ENCODE data around the gene RNH1.

Gene RNH1

DNA sequence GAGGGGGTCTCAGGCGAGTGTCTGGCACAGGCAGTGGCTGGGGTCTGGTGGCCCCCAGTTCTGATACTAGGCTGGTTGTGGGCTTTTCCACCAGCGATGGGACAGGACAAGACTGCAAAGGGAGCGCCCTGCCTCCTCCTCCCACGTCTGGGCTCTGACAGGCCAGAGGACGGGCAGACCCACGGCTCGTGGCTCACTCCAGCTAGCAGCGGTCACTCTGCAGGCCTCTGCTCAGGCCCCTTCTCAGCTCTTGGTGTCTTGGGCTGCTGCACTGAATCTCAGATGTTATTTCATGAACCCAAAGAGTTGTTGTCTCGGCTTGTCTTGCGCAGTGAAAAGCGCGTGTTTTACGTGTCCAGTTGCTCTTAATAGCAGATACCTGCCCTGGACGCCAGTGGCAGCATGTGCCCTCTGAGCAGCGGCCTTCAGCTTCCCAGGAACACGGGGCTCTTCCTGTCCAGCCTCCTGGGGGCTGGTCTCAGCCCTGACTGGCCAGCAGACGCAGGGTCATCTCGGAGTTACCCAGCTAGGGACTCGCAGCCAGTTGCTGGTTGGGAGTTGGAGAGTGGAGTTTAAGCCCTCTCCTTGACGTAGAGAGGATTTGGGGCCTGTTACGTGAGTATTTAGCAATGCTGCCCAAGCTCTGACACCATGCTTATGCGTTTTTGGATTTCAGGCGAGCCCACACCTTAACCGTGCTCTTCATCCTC is 47.4 kb downstream of the RNH1 start:
- H3K4me3 ChIP-seq (ENCODE audit: low read depth, low read length): no peak overlapping the region
- in situ Hi-C loops (cut with HindIII; ENCODE audit: low sequenced_read_pairs): no loop called here
- TF ChIP-seq, protein P1, sequence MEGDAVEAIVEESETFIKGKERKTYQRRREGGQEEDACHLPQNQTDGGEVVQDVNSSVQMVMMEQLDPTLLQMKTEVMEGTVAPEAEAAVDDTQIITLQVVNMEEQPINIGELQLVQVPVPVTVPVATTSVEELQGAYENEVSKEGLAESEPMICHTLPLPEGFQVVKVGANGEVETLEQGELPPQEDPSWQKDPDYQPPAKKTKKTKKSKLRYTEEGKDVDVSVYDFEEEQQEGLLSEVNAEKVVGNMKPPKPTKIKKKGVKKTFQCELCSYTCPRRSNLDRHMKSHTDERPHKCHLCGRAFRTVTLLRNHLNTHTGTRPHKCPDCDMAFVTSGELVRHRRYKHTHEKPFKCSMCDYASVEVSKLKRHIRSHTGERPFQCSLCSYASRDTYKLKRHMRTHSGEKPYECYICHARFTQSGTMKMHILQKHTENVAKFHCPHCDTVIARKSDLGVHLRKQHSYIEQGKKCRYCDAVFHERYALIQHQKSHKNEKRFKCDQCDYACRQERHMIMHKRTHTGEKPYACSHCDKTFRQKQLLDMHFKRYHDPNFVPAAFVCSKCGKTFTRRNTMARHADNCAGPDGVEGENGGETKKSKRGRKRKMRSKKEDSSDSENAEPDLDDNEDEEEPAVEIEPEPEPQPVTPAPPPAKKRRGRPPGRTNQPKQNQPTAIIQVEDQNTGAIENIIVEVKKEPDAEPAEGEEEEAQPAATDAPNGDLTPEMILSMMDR (IDR thresholded peaks at IDR 0.05; ENCODE audit: low read depth, low read length, missing control alignments): no peak
- no peak for DNase-seq (ENCODE audit: low read depth)

GRCh38 chr11:457111-457760 is 49.8 kb downstream of the RNH1 start:
- DNase-seq (ENCODE audit: low read depth): no peak
- in situ Hi-C loops (cut with HindIII; ENCODE audit: low sequenced_read_pairs): no loop called here
- TF ChIP-seq, protein P1 (IDR thresholded peaks at IDR 0.05; ENCODE audit: low read depth, low read length, missing control alignments): no peak
- H3K4me3 ChIP-seq (ENCODE audit: low read depth, low read length): no peak overlapping the region

DNA sequence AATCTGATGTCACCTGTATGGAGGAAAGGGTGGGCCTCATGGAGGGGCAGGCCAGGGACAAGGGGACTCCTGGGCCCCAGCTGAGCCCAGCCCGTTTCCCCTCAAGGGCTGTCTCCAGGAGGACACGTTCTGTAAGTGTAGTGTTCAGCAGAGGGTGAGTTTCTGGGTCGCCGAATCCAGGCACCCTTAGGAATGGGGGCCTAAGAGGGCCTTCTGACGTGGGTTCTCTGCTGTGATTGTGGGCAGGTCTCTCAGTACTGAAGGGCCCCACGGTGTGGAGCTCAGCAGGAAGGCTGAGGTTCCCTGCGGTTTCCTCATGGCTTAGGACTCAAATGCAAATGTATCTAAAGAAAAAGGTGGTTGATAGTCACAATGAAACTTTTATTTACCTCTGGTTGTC is 50.5 kb downstream of the RNH1 start:
- TF ChIP-seq, protein P1 (IDR thresholded peaks at IDR 0.05; ENCODE audit: low read depth, low read length, missing control alignments): no peak
- no peak overlapping the region for H3K4me3 ChIP-seq (ENCODE audit: low read depth, low read length)
- DNase-seq (ENCODE audit: low read depth): no peak
- in situ Hi-C loops (cut with HindIII; ENCODE audit: low sequenced_read_pairs): no loop called here

GRCh38 chr11:455566-456147 is 51.4 kb downstream of the RNH1 start:
- in situ Hi-C loops (cut with HindIII; ENCODE audit: low sequenced_read_pairs): no loop called here
- DNase-seq (ENCODE audit: low read depth): no peak
- no peak overlapping the region for H3K4me3 ChIP-seq (ENCODE audit: low read depth, low read length)
- TF ChIP-seq, protein P1 (IDR thresholded peaks at IDR 0.05; ENCODE audit: low read depth, low read length, missing control alignments): no peak

DNA sequence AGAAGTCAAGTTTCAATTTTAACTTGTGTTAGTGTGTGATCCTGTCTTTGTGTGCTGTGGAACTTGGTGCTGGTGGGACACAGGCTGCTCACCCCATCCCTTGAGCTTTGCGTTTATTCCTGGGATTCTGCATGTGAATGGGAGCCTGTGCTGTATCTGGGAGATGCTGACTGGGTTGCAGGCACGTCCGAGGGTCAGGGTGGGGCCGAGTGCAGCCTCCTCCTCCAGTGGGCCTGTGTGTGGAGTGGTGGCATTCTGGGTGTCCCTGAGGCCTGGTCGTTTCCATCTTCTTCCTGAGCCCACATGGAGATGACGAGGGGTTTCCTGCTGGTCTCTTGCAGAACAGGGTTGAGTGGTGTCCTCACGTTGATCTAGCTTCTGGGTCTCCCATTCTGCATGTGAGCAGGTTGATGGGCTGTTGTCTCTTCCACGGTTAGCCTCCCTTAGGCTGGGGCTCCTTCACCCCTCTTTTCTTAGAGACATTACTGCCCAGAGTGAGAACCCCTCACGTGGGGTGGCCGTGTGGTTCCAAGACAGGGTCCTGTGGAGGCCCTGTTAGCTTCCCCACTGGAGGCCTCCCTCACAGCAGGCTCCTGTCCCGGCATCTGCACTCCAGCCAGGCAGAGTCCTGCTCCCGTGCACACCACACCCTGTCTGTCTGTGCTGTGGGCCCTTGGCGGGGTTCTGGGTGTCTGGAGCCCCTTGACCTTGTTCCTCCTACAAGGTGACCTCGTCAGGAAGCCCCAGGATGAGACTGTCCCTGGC is 52.1 kb downstream of the RNH1 start:
- in situ Hi-C loops (cut with HindIII; ENCODE audit: low sequenced_read_pairs): loop anchor here (5.0 kb wide), 1 partner anchor 203 kb away; no protein-coding TSS in a partner anchor
- H3K4me3 ChIP-seq (ENCODE audit: low read depth, low read length): no peak overlapping the region
- TF ChIP-seq, protein P1 (IDR thresholded peaks at IDR 0.05; ENCODE audit: low read depth, low read length, missing control alignments): no peak
- no peak for DNase-seq (ENCODE audit: low read depth)

DNA sequence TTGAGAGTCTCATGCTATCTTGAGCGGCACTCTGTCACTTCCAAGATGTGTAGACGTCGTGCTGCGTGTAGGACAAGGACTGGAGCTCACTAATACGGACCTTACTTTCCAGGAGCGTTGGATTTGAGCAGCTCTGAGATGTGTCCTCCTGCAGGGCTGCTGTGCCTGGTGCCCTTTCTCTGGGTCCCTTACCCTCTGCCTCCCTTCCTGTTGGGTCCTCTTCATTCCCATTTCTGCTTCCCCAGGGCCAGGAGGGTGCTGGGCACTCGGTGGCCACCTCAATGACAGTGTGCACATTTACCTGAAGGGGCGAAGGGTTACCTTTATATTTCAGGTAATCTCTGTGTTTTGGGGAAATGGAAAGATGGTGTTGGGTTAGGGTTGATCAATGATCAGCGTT is 53.0 kb downstream of the RNH1 start:
- TF ChIP-seq, protein P1 (IDR thresholded peaks at IDR 0.05; ENCODE audit: low read depth, low read length, missing control alignments): no peak
- H3K4me3 ChIP-seq (ENCODE audit: low read depth, low read length): no peak overlapping the region
- no peak for DNase-seq (ENCODE audit: low read depth)
- in situ Hi-C loops (cut with HindIII; ENCODE audit: low sequenced_read_pairs): loop anchor here (5.0 kb wide), 1 partner anchor 202 kb away; no protein-coding TSS in a partner anchor
